Testis (tissue), 3 donors: Measurements from ENCODE around the gene COL2A1. TPM values are rescaled to one million over a fixed set of nuclear protein-coding genes. Genes with fewer than 3 reads are reported as not detected.

Experiments
- DNase-seq: peaks from one replicate; pipeline ENCODE4 v3.0.0-alpha.2; 2019
- H3K27ac ChIP-seq, 2 donors: fragments of 200-600 bp; sonication (generic); one replicate each; pipeline ENCODE4 v1.5.1; 2019
- H3K27me3 ChIP-seq: fragments of 200-600 bp; sonication (generic); one replicate; pipeline ENCODE4 v1.5.1; 2019
- H3K36me3 ChIP-seq: fragments of 200-600 bp; sonication (generic); one replicate; pipeline ENCODE4 v1.5.1; 2017; ENCODE audit warnings: low read depth; ENCODE audit errors: missing control alignments
- H3K4me1 ChIP-seq: fragments of 200-600 bp; sonication (generic); one replicate; pipeline ENCODE4 v1.5.1; 2019
- H3K4me3 ChIP-seq, 2 donors: fragments of 200-600 bp; sonication (generic); one replicate each; pipeline ENCODE4 v1.5.1; 2017 to 2019
- H3K9me3 ChIP-seq: fragments of 200-600 bp; sonication (generic); one replicate; pipeline ENCODE4 v1.5.1; 2017
- POLR2A ChIP-seq: fragments of 450-650 bp; IDR thresholded peaks from one replicate; pipeline ENCODE4 v1.6.1; 2017; ENCODE audit warnings: antibody characterized with exemption, mild to moderate bottlenecking, moderate library complexity
- WGBS, 2 donors: methylation state at CpG; one replicate each; pipeline ENCODE4 v1.1.5; 2018; 5-methylcytosine and 5-hydroxymethylcytosine counted together
- intact Hi-C: fragments of 100-400 bp; cut with DNase I; formaldehyde crosslinking; loops from one replicate; pipeline ENCODE4 v1.15.1; 2023; ENCODE audit warnings: low total_unique reads
- polyA plus RNA-seq: library from polyadenylated mRNA; stranded (reverse); fragments of 350-450 nt; fragmentation: Illumina TruSeq; extraction: RNeasy Lipid Tissue Mini Kit (QIAGEN cat#74804); gene quantifications from one replicate; pipeline ENCODE4 v1.2.3, GENCODE V29; 2014; ENCODE audit warnings: low read depth, low replicate concordance; ENCODE audit not compliant: insufficient read depth
- total RNA-seq, 2 donors: library from RNA; depleted of rRNA; stranded (reverse); fragments of >200 nt; gene quantifications; one replicate each; pipeline ENCODE4 v1.2.3, GENCODE V29; 2016
- TF ChIP-seq, protein P1 (sequence below), 3 experiments: fragments of 450-650 bp in 2 of 3; fragments of 200-600 bp in 1 of 3; sonication (generic) in 1 of 3; IDR thresholded peaks; one replicate each; pipeline ENCODE4 v1.5.1; 2016 to 2019; ENCODE audit warnings: antibody characterized with exemption in 3 of 3, mild to moderate bottlenecking in 2 of 3, moderate library complexity in 1 of 3

Gene COL2A1
- total and polyA plus RNA-seq, 3 donors from 2014 or later = 1.8 to 8.0 (median 2.8) TPM

DNA sequence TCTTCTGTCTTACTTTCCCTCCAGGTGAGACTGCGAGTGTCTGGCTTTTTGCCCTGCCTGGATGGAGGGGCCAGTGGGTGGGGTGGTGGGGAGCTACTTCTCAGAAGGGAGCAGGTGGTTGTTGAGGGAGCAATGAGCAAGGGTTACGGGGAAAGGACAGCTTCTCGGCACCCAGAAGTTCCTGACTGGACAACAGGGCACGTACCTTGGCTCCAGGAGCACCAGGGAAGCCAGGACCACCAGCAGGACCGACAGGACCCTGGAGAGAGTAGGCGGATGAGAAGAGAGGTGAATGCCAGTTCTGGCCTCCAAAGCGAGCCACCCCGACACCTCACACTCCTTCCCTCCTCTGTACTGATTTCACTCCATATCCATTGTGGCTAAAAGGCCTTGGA, 15.3 kb downstream of the COL2A1 start:
- Histone ChIP-seq H3K27me3 (no peaks in the 10 kb centered on the region), H3K9me3 (no peaks in the 10 kb centered on the region), H3K4me3 (no peak overlapping the region), H3K4me1 (peaks cover 5% of the 10 kb centered on the region), H3K27ac (no peak overlapping the region), H3K36me3 (no peaks in the 10 kb centered on the region)
- TF ChIP-seq POLR2A = no peak
- TF ChIP-seq, protein P1, sequence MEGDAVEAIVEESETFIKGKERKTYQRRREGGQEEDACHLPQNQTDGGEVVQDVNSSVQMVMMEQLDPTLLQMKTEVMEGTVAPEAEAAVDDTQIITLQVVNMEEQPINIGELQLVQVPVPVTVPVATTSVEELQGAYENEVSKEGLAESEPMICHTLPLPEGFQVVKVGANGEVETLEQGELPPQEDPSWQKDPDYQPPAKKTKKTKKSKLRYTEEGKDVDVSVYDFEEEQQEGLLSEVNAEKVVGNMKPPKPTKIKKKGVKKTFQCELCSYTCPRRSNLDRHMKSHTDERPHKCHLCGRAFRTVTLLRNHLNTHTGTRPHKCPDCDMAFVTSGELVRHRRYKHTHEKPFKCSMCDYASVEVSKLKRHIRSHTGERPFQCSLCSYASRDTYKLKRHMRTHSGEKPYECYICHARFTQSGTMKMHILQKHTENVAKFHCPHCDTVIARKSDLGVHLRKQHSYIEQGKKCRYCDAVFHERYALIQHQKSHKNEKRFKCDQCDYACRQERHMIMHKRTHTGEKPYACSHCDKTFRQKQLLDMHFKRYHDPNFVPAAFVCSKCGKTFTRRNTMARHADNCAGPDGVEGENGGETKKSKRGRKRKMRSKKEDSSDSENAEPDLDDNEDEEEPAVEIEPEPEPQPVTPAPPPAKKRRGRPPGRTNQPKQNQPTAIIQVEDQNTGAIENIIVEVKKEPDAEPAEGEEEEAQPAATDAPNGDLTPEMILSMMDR (IDR thresholded peaks at IDR 0.05) = no peak
- 84 to 97% methylated on average over 8 of the region's 8 CpGs for WGBS, 2 donors
- intact Hi-C loops = no loop called here
- no peak for DNase-seq

DNA sequence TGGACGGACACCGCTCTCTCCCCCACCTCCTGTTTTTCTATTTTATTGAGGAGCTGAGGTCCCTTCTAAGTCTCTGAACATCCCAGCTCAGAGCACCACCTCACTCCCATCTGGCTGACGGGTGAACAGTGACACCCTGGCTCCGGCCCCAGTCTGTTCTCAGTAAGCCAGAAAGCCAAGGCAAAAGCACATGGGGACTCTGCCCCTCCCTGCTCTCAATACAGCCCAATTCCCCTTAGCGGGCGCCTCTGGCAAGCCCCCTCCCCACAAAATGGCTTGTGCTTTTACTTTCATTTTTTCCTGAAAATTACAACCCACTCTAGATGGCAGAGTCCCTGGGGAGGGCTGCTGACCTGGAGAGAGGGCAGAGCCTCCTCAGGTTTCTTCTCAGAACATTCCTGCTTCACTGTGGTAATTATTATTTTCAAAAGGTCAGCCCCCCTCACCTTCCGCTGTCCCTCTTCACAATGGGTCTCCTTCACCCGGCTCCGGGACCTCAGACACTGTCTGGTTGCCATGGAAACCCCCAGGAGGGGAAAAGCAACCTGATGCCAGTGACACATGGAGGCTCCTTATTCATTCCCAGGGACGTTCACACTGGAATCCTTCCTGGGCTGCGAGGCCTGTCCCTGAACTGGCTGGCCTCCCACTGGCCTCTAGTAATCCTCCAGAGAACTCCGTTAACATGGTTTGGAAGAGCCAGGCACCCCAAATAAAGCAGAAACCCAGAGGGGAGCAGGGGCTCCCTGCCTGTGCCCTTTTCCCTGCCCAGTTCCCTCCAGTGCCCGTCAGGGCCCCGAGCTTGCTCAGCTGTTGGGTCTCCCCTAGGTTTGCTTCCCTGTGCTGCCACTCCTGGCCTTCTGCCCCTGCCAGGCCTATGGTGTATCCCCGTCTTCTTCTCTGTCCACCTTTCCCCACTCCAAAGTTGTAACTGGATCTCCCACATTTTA, 15.9 kb downstream of the COL2A1 start:
- intact Hi-C loops = no loop called here
- Histone ChIP-seq H3K4me1 (peaks cover 5% of the 10 kb centered on the region), H3K36me3 (no peaks in the 10 kb centered on the region), H3K4me3 (no peak overlapping the region), H3K27me3 (no peaks in the 10 kb centered on the region), H3K27ac (no peak overlapping the region), H3K9me3 (no peaks in the 10 kb centered on the region)
- WGBS, 2 donors = 60 to 67% methylated on average over 15 of the region's 15 CpGs
- no peak for DNase-seq
- TF ChIP-seq POLR2A = no peak
- TF ChIP-seq, protein P1 (IDR thresholded peaks at IDR 0.05) = no peak

GRCh38 chr12:47987411-47988072, 16.7 kb downstream of the COL2A1 start:
- DNase-seq = no peak
- no peaks in the 10 kb centered on the region for H3K36me3 ChIP-seq
- TF ChIP-seq POLR2A = no peak
- TF ChIP-seq, protein P1 (IDR thresholded peaks at IDR 0.05) = no peak
- H3K4me1 ChIP-seq = peaks cover 5% of the 10 kb centered on the region
- WGBS, 2 donors = 92% methylated on average over 14 of the region's 14 CpGs
- no peaks in the 10 kb centered on the region for H3K9me3 ChIP-seq
- H3K27me3 ChIP-seq = no peaks in the 10 kb centered on the region
- no peak overlapping the region for H3K27ac ChIP-seq
- intact Hi-C loops = no loop called here
- H3K4me3 ChIP-seq = no peak overlapping the region

DNA sequence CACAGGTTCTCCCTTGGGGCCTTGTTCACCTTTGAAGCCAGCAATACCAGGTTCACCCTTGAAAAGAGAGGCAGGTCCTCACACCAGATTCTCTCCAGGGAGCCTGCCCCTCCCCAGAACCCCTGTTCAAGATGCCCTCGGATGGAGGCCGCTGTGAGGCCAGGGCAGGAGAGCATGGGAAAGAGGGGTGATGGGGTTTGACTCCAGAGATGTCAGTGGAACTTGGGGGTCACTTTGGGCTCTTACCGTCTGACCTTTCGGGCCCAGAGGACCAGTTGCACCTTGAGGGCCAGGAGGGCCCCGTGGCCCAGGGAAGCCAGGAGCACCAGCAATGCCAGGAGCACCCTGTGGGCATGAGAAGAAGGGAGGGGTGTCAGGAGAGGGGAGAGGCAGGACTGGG, 17.4 kb downstream of the COL2A1 start:
- no peak for TF ChIP-seq POLR2A
- TF ChIP-seq, protein P1 (IDR thresholded peaks at IDR 0.05) = no peak
- Histone ChIP-seq H3K9me3 (no peaks in the 10 kb centered on the region), H3K27me3 (no peaks in the 10 kb centered on the region), H3K36me3 (no peaks in the 10 kb centered on the region), H3K27ac (no peak overlapping the region), H3K4me1 (peaks cover 5% of the 10 kb centered on the region), H3K4me3 (no peak overlapping the region)
- WGBS, 2 donors = 88 to 100% methylated on average over 3 to 5 of the region's 5 CpGs
- DNase-seq = no peak
- intact Hi-C loops = no loop called here
